Bronchus fibroblast of lung (primary cell): ENCODE data around the gene PGLYRP4. TPM values are rescaled to one million over a fixed set of nuclear protein-coding genes. Genes with fewer than 3 reads are reported as not detected.

Source experiments
- total RNA-seq: library from RNA; depleted of rRNA; stranded (reverse); fragments of >200 nt; gene quantifications from 2 replicates; pipeline ENCODE4 v1.2.3, GENCODE V29; 2015

Gene PGLYRP4, protein sequence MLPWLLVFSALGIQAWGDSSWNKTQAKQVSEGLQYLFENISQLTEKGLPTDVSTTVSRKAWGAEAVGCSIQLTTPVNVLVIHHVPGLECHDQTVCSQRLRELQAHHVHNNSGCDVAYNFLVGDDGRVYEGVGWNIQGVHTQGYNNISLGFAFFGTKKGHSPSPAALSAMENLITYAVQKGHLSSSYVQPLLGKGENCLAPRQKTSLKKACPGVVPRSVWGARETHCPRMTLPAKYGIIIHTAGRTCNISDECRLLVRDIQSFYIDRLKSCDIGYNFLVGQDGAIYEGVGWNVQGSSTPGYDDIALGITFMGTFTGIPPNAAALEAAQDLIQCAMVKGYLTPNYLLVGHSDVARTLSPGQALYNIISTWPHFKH
- total RNA-seq = not detected in 2 replicates

GRCh38 chr1:153348511-153349362 is at the start of gene PGLYRP4:
PGLYRP4 (minus strand) TSS chr1:153348841; CDS start chr1:153347932, 909 bp downstream.

DNA sequence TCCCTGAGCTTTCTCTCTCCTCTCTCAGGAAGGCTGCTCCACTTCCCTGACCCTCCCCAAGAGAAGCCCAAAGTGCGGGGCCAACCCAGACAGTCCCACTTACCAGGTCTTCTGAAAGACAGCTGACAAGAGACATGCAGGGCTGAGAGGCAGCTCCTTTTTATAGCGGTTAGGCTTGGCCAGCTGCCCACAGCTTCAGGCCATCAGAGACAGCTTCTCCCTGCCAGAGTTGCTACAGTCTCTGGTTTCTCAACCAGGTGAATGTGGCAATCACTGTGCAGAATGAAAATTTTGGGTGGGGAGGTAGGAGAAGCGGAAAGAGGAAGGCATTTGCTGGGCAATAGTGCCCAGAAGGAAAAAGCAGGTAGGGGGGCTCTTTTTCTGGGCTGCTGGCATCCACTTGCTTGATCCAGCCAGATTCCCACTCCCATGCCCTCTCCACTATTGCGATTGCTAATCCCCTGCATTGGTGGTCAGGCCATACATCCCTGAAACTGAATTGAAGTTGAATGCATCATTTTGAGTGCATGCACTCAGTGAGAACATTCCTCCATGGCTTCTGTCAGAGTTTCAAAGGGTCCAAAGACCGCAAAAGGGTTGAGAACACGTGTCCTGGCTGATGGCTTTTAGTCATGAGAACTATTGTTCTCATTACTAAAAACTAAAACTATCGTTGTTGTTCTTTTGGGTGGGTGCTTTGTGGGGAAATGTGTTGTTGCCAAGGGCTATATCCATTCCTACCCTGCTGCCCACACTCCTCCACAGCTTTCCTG is 42.5 kb upstream of the PGLYRP4 start, which contains the start of gene S100A8:
TSS of gene S100A8 (minus strand) at position 136 of the 773 bp plus-strand sequence. CDS start 538 bp downstream, outside the sequence.

GRCh38 chr1:153375511-153375910 is 26.9 kb upstream of the PGLYRP4 start, which contains the start of gene S100A12:
S100A12 (minus strand) TSS chr1:153375621; CDS start chr1:153374592, 1,029 bp downstream.

GRCh38 chr1:153357853-153358690 is 9.4 kb upstream of the PGLYRP4 start, which contains the start of gene S100A9:
S100A9 (plus strand) TSS chr1:153357854; CDS start chr1:153358284, 430 bp downstream.

DNA sequence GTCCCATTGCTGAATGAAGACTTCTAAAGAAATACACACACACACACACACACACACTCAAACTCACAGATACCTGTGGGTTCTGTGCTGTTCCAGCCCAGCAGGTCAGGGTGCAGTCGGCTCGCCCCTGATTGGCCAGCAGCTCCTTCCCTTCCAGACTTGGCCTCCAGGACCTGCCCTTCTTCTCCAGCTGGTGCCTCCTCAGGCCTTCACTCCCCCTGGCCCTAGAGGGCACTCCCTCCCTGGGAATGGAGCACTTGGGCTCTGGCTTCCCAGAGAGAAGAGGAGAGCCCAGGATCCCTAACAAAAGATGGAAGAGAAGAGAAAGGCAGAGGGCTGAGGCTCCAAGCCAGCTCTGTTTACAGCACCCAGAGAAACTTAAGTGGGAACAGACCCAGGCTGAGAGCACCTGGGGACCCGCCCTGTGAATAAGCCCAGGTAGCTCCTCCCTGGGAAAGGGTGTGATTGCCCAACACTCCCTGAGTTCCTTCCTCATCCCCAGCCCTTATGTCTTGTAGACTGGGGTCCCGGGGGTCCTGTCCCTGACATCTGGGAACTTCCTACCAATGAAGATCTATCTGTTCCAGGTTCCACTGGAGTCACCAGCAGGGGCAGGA is 36.0 kb downstream of the PGLYRP4 start, which contains the start of gene PGLYRP3:
TSS of gene PGLYRP3 (minus strand) at position 383 of the 617 bp plus-strand sequence. CDS start 2,287 bp downstream, outside the sequence.

Other genes with a start within 250 kb of the PGLYRP4 start
- gene SPRR2F, start 235.3 kb downstream of the PGLYRP4 start, total RNA-seq = not detected in 2 replicates
- gene SPRR2G, start 198.0 kb downstream of the PGLYRP4 start, total RNA-seq = not detected in 2 replicates
- not detected in 2 replicates for gene LELP1, start 145.4 kb downstream of the PGLYRP4 start, total RNA-seq
- not detected in 2 replicates for gene PRR9, start 131.3 kb downstream of the PGLYRP4 start, total RNA-seq
- gene LORICRIN, start 89.2 kb downstream of the PGLYRP4 start, total RNA-seq = not detected in 2 replicates
- gene PGLYRP3, start 35.9 kb downstream of the PGLYRP4 start, total RNA-seq = not detected in 2 replicates
- gene S100A9, start 9.0 kb upstream of the PGLYRP4 start, total RNA-seq = not detected in 2 replicates
- gene S100A12, start 26.8 kb upstream of the PGLYRP4 start, total RNA-seq = not detected in 2 replicates
- gene S100A8, start 42.2 kb upstream of the PGLYRP4 start, total RNA-seq = not detected in 2 replicates
- not detected in 2 replicates for gene S100A7A, start 67.7 kb upstream of the PGLYRP4 start, total RNA-seq
- not detected in 2 replicates for gene S100A7, start 111.8 kb upstream of the PGLYRP4 start, total RNA-seq
- 1,607 and 1,644 TPM in 2 replicates for gene S100A6, start 187.2 kb upstream of the PGLYRP4 start, total RNA-seq
- gene S100A5, start 192.1 kb upstream of the PGLYRP4 start, total RNA-seq = 1.3 TPM in 1 of 2 replicates, not detected in the other
- gene S100A4, start 197.0 kb upstream of the PGLYRP4 start, total RNA-seq = 108 and 141 TPM in 2 replicates
- 11.6 and 12.1 TPM in 2 replicates for gene S100A3, start 200.4 kb upstream of the PGLYRP4 start, total RNA-seq
- gene S100A2, start 217.0 kb upstream of the PGLYRP4 start, total RNA-seq = 4.5 and 10.8 TPM in 2 replicates